Measurements from ENCODE around the gene CD48.
"Not testable (repeated sequence)": the region's sequence is repeated elsewhere in the genome, so short reads cannot be mapped to it uniquely, and the experiment has no call there.

Gene CD48

DNA sequence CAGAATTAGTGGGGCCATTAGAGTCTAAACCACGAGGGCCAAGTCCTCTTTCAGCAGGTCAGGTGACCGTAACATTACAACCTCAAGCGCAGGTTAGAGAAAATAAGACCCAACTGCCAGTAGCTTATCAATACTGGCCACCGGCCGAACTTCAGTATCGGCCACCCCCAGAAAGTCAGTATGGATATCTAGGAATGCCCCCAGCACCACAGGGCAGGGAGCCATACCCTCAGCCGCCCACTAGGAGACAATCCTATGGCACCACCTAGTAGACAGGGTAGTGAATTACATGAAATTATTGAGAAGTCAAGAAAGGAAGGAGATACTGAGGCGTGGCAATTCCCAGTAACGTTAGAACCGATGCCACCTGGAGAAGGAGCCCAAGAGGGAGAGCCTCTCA is 19.2 kb downstream of the CD48 start:
- not testable (repeated sequence) for H3K27ac ChIP-seq (ENCODE audit: low read depth, low read length); H3K9me3 ChIP-seq (ENCODE audit: insufficient read depth, low read depth, low read length); H3K9ac ChIP-seq (ENCODE audit: low read depth, low read length); H3K4me1 ChIP-seq (ENCODE audit: insufficient read depth, low read length); H3K4me3 ChIP-seq (ENCODE audit: low read length); H3K27me3 ChIP-seq (ENCODE audit: insufficient read depth, low read length); H3K36me3 ChIP-seq (ENCODE audit: insufficient read depth, low read length)
- WGBS = 95% methylated on average over 10 of the region's 10 CpGs

DNA sequence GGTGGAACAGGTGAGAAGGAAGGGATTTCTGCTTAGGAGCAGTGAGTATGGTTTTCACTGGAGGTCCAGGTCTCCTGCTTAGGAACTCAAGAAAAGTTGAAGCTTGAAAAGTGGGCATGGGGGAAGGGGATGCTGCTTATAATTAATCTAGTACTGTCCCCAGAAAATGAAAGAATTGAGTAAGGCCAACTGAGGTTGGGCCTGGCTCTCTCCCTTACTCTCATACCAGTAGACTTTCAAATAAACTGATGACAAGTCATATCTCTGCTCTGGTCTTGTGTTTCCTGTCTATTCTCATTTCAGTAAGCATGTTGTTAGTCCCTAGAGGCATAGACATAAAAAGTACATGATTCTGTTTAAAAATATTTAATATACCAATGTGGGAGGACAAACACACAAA is 26.4 kb downstream of the CD48 start:
- no peak overlapping the region for H3K27ac ChIP-seq (ENCODE audit: low read depth, low read length)
- no peak overlapping the region for H3K4me3 ChIP-seq (ENCODE audit: low read length)
- H3K36me3 ChIP-seq (ENCODE audit: insufficient read depth, low read length) = no peaks in the 10 kb centered on the region
- H3K9me3 ChIP-seq (ENCODE audit: insufficient read depth, low read depth, low read length) = no peaks in the 10 kb centered on the region
- H3K9ac ChIP-seq (ENCODE audit: low read depth, low read length) = no peak overlapping the region
- H3K4me1 ChIP-seq (ENCODE audit: insufficient read depth, low read length) = no peaks in the 10 kb centered on the region
- H3K27me3 ChIP-seq (ENCODE audit: insufficient read depth, low read length) = no peaks in the 10 kb centered on the region

DNA sequence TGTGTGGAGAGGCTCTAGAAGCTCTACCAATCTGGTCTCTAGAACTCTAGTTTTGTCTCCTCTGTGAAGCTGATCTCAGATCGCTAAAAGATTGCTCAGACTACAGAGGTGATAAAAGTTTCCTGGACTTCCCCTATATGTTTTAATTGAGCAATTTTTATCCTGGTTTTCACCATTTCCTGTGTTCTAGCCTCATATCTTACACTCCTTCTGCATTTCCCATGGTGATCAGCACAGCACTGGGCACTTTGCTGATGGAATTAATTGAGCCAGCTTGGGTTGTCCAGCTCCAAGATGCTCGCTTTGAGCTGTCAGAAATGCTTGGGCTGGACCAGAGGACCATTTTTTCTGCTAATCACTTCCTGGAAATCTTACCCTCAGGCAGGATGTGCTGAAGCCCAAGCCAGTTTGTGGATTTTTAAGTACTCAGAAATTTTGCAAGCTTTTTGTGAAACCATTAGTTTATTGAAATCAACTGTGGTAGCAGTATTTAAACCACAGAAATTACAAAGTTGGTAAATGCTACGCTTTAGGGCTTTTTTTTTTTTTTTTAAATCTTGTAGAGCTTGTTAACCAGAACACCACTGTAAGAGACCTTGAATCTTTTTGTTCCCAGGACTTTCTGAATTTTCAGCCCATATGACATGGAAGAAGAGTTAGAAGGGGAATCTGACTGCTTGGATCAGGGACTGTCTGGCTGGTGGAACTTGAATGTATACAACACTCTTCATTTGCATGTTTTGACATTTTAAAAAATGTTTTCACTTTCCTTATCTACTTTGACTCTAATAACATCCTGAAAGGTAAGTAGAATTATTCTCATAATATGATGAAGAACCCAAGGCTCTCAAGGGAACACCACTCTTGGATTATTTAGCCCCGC is 28.4 kb downstream of the CD48 start:
- H3K4me1 ChIP-seq (ENCODE audit: insufficient read depth, low read length) = no peaks in the 10 kb centered on the region
- no peak overlapping the region for H3K4me3 ChIP-seq (ENCODE audit: low read length)
- H3K27ac ChIP-seq (ENCODE audit: low read depth, low read length) = no peak overlapping the region
- 94% methylated on average over 4 of the region's 4 CpGs for WGBS
- no peaks in the 10 kb centered on the region for H3K36me3 ChIP-seq (ENCODE audit: insufficient read depth, low read length)
- H3K9ac ChIP-seq (ENCODE audit: low read depth, low read length) = no peak overlapping the region
- no peaks in the 10 kb centered on the region for H3K27me3 ChIP-seq (ENCODE audit: insufficient read depth, low read length)
- no peaks in the 10 kb centered on the region for H3K9me3 ChIP-seq (ENCODE audit: insufficient read depth, low read depth, low read length)

DNA sequence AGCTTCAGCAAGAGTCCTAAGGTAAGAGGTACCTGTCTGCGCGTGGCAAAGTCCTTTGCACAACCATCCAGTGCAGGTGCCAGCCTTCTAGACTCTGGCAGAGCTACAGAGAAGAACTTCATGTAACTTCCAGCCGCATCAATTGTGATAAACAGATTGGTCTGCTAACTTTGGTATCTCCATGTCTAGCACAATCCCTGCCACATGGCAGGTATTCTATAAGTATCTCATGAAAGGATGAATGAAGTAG is 29.8 kb downstream of the CD48 start:
- WGBS = 94% methylated on average over 3 of the region's 3 CpGs
- no peaks in the 10 kb centered on the region for H3K27me3 ChIP-seq (ENCODE audit: insufficient read depth, low read length)
- H3K9me3 ChIP-seq (ENCODE audit: insufficient read depth, low read depth, low read length) = no peaks in the 10 kb centered on the region
- no peak overlapping the region for H3K27ac ChIP-seq (ENCODE audit: low read depth, low read length)
- no peak overlapping the region for H3K9ac ChIP-seq (ENCODE audit: low read depth, low read length)
- no peaks in the 10 kb centered on the region for H3K4me1 ChIP-seq (ENCODE audit: insufficient read depth, low read length)
- H3K4me3 ChIP-seq (ENCODE audit: low read length) = no peak overlapping the region
- no peaks in the 10 kb centered on the region for H3K36me3 ChIP-seq (ENCODE audit: insufficient read depth, low read length)

DNA sequence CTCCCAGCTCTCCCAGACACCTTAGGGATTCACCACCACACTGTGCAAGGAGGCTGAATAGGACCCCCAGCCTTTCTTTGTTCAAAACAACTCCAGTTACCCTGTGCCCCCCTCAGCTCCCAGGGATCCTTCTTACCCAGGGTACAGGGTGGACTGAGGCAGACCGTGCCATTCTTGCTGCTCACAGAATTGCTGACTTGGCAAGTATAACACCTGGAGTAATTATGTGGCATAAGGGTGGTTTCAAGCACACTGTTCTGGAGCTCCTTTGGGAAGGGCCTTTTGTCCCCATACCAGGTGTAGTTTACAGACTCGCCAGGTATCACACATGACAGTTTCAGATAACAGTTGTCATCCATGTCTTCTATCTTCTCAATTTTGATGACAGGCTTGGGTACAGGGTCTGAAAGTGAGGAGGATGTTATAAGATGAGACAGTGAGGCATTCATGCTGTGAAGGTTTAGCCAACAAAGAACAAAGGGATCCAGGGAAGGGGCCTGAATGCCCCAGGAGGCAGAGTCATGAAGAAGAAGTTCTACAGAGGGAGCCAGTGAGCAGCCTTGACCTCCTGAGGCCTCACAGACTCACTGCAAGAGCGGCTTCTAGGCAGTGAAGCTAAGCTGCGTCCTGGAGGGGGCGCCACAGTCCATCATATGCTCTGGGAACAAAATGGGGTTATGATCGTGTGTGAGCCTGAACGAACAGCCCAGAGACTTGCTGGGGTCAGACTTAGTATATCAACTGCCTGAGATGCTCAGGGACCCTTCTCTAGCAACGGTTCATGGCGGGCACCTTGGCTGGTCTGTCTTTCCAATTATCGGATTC is 30.3 kb downstream of the CD48 start:
- Histone ChIP-seq H3K4me1 (ENCODE audit: insufficient read depth, low read length) (no peaks in the 10 kb centered on the region), H3K36me3 (ENCODE audit: insufficient read depth, low read length) (no peaks in the 10 kb centered on the region), H3K27ac (ENCODE audit: low read depth, low read length) (no peak overlapping the region), H3K27me3 (ENCODE audit: insufficient read depth, low read length) (no peaks in the 10 kb centered on the region), H3K4me3 (ENCODE audit: low read length) (no peak overlapping the region), H3K9ac (ENCODE audit: low read depth, low read length) (no peak overlapping the region), H3K9me3 (ENCODE audit: insufficient read depth, low read depth, low read length) (no peaks in the 10 kb centered on the region)
- WGBS = 51% methylated on average over 10 of the region's 10 CpGs

DNA sequence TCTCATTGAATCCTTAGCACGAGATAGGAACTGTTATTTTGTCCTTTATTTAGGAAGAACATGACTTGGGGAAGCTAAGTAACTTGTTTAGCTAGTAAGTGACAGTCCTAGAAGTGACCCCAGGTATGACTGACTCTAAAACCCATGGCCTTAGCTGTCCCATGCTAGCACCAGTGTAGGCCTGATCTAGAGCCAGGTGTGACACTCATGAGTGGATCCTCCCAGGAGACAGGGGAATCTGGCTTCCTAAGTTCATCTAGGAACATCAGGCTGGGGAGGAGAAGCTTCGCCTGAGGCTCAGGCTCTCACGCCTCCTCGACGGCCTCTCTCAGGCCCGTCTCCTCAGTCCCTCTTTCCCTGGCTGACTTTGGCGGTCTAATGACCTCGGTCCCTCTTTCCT is 31.2 kb downstream of the CD48 start:
- 95% methylated on average over 8 of the region's 8 CpGs for WGBS

DNA sequence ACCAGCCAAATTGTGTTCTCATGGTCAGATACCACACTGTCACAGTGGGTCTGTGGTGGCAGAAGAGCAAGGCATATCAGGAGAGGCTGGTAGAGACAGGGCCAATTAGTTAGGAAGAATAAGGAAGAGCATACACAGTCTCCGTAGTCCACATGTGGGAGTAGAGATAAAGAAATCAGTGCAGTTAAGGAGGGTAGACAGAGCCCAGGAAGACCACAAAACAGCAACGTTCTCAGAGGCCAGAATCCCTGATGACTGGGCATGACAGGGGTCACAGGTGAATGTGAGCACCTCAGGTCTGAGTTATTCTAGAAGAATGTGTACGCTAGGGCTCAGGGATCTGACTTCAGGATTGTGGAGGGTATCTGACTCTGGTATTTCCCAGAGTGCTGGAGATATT is 31.7 kb downstream of the CD48 start:
- Histone ChIP-seq H3K36me3 (ENCODE audit: insufficient read depth, low read length) (no peaks in the 10 kb centered on the region), H3K27ac (ENCODE audit: low read depth, low read length) (no peak overlapping the region), H3K9ac (ENCODE audit: low read depth, low read length) (no peak overlapping the region), H3K4me3 (ENCODE audit: low read length) (no peak overlapping the region), H3K9me3 (ENCODE audit: insufficient read depth, low read depth, low read length) (no peaks in the 10 kb centered on the region), H3K27me3 (ENCODE audit: insufficient read depth, low read length) (no peaks in the 10 kb centered on the region), H3K4me1 (ENCODE audit: insufficient read depth, low read length) (peaks cover 4% of the 10 kb centered on the region; the same call in 1 of the 2 replicates)
- 94% methylated on average over 3 of the region's 3 CpGs for WGBS

More for the DNA sequence above, 31.2 kb downstream of the CD48 start:
- no peaks in the 10 kb centered on the region for H3K9me3 ChIP-seq (ENCODE audit: insufficient read depth, low read depth, low read length)
- no peak overlapping the region for H3K4me3 ChIP-seq (ENCODE audit: low read length)
- H3K27me3 ChIP-seq (ENCODE audit: insufficient read depth, low read length) = no peaks in the 10 kb centered on the region
- H3K27ac ChIP-seq (ENCODE audit: low read depth, low read length) = no peak overlapping the region
- H3K4me1 ChIP-seq (ENCODE audit: insufficient read depth, low read length) = peaks cover 1% of the 10 kb centered on the region; the same call in 1 of the 2 replicates
- no peaks in the 10 kb centered on the region for H3K36me3 ChIP-seq (ENCODE audit: insufficient read depth, low read length)
- no peak overlapping the region for H3K9ac ChIP-seq (ENCODE audit: low read depth, low read length)

DNA sequence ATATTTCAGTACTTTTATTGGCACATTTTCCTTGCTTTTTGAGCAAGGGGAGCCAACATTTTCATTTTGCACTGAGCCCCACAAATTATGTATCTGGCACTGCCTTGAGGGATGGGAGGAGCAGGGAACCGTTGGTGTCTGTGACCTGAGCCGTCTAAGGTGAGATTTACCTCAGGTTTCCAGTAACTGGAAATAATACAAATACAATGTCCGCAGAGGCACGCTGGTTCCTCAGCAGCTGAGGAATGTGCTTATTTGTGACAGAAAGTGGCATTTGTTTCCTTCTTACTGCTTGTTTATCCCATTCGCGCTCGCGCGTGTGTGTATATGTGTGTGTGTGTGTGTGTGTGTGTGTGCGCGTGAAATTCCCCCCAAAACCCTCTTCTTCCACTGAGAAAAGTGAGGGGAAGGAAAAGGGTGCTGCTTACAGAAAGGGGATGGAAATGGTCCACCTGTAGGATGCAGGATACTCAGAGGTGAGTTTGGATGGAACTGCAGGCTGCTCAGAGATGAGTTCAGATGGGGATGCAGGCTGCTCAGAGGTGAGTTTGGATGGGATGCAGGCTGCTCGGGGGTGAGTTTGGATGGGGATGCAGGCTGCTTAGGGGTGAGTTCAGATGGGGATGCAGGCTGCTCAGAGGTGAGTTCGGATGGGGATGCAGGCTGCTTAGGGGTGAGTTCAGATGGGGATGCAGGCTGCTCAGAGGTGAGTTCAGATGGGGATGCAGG is 34.6 kb downstream of the CD48 start:
- H3K9me3 ChIP-seq (ENCODE audit: insufficient read depth, low read depth, low read length) = no peaks in the 10 kb centered on the region
- H3K27me3 ChIP-seq (ENCODE audit: insufficient read depth, low read length) = no peaks in the 10 kb centered on the region
- 85% methylated on average over 6 of the region's 13 CpGs for WGBS
- H3K9ac ChIP-seq (ENCODE audit: low read depth, low read length) = no peak overlapping the region
- H3K4me3 ChIP-seq (ENCODE audit: low read length) = no peak overlapping the region
- H3K27ac ChIP-seq (ENCODE audit: low read depth, low read length) = no peak overlapping the region
- no peaks in the 10 kb centered on the region for H3K36me3 ChIP-seq (ENCODE audit: insufficient read depth, low read length)
- peaks cover 29% of the 10 kb centered on the region for H3K4me1 ChIP-seq (ENCODE audit: insufficient read depth, low read length)

DNA sequence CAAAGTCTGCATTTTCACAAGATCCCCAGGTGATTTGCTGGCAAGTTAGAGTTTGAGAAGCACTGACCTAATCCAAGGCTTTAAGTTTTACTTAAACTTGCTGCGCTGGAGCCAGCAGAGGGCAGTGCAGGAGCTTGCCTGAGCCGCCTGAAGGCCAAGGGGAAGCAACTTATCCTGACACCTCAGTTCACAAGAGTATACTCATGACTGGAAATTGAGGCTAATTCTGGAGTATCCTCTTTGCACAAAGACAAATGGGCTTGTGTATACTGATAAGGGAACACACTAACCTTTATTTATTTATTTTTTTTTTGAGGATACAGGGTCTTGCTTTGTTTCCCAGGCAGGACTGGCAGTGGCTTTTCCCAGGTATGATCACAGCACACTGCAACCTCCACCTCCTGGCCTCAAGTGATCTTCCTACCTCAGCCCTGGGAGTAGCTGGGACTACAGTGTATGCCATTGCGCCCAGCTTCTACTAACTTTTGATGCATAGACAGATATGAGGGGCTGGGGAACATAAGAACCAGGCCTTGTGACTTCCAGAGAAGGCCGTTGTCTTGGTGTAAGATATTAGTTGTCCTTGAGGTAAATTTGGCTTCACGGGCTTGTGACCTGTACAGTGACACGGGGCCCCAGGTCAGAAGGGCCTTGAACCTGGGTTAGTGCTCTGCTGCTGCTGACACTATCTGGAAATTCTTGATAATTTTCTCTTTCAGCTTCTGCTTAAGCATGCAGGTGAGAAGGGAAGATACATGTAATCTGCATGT is 35.8 kb downstream of the CD48 start:
- Histone ChIP-seq H3K27ac (ENCODE audit: low read depth, low read length) (0 out of 2 replicates have a peak overlapping the region, but pooled peaks have one; percentile 29), H3K9ac (ENCODE audit: low read depth, low read length) (no peak overlapping the region), H3K9me3 (ENCODE audit: insufficient read depth, low read depth, low read length) (no peaks in the 10 kb centered on the region), H3K4me1 (ENCODE audit: insufficient read depth, low read length) (peaks cover 41% of the 10 kb centered on the region), H3K36me3 (ENCODE audit: insufficient read depth, low read length) (no peaks in the 10 kb centered on the region), H3K4me3 (ENCODE audit: low read length) (no peak overlapping the region), H3K27me3 (ENCODE audit: insufficient read depth, low read length) (no peaks in the 10 kb centered on the region)
- 66% methylated on average over 6 of the region's 6 CpGs for WGBS

DNA sequence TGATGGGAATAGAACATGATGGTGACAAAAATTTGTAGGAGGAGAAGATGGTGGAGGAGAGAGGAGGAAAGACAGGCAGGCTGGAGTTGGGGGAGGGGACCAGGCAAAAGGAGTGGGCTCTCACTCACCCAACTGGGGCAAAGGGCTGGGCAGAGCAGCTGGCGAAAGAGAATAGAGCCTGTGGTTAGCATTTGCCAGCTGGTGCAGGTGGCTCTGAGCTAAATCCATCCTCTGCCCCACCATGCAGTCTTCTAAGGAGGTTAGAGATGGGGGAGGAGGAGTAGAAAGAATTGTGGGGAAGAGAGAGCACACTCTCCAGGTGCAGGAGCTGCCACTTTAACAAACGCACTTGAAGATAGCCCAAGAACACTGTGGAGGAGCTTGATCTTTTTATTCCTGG is 37.2 kb downstream of the CD48 start:
- peaks cover 3% of the 10 kb centered on the region; the same call in 1 of the 2 replicates for H3K9me3 ChIP-seq (ENCODE audit: insufficient read depth, low read depth, low read length)
- no peaks in the 10 kb centered on the region for H3K27me3 ChIP-seq (ENCODE audit: insufficient read depth, low read length)
- H3K4me1 ChIP-seq (ENCODE audit: insufficient read depth, low read length) = peaks cover 44% of the 10 kb centered on the region
- no peaks in the 10 kb centered on the region for H3K36me3 ChIP-seq (ENCODE audit: insufficient read depth, low read length)
- H3K9ac ChIP-seq (ENCODE audit: low read depth, low read length) = no peak overlapping the region
- WGBS = 86% methylated on average over 2 of the region's 2 CpGs
- no peak overlapping the region for H3K4me3 ChIP-seq (ENCODE audit: low read length)
- no peak overlapping the region for H3K27ac ChIP-seq (ENCODE audit: low read depth, low read length)
